WERI-Rb-1 (cell line): ENCODE data around the gene ST6GALNAC3.

Experiments used
- DNase-seq: peaks from one replicate; pipeline ENCODE4 v3.0.0-alpha.2; 2020
- H3K27ac ChIP-seq: fragments of 250-450 bp; sonication (Bioruptor Pico); 2 replicates; pipeline ENCODE4 v1.5.1; 2020; ENCODE audit warnings: mild to moderate bottlenecking, moderate library complexity
- H3K27me3 ChIP-seq: fragments of 250-450 bp; sonication (Bioruptor Pico); 2 replicates; pipeline ENCODE4 v1.5.1; 2021; ENCODE audit warnings: mild to moderate bottlenecking, low read depth, moderate library complexity; ENCODE audit not compliant: insufficient read depth, severe bottlenecking
- H3K36me3 ChIP-seq: fragments of 250-450 bp; sonication (Bioruptor Pico); 2 replicates; pipeline ENCODE4 v1.5.1; 2020; ENCODE audit warnings: mild to moderate bottlenecking, moderate library complexity
- H3K4me3 ChIP-seq: 2 replicates; pipeline ENCODE4 v1.5.1; 2011; ENCODE audit warnings: low read depth, mild to moderate bottlenecking, control low read depth, low read length
- H3K9me3 ChIP-seq: fragments of 250-450 bp; sonication (Bioruptor Pico); 2 replicates; pipeline ENCODE4 v1.5.1; 2021; ENCODE audit warnings: mild to moderate bottlenecking, moderate library complexity; ENCODE audit not compliant: severe bottlenecking
- TF ChIP-seq, protein P1 (sequence below): IDR thresholded peaks from 2 replicates; pipeline ENCODE4 v1.5.1; 2011; ENCODE audit warnings: low read depth, mild to moderate bottlenecking, control low read depth, inconsistent platforms, low read length

Gene ST6GALNAC3

DNA sequence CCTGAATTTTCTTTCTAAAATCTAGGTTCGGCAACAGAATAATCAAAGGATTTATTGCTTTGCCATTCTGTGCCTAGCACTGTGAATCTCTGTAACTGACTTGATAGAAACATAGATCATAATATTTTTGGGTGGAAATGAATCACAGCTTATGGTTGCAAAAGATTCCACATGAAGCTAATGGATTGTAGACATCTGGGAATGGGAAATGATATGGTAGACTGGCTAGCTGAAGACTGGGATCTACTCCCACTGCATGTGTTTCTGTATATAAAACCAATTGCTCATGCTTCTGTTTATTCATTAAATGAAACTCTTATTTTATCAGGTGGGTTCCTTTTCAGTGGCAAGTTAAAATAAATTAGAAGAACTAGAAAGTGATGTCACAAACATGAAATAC is 395.6 kb downstream of the ST6GALNAC3 start:
- Histone ChIP-seq H3K36me3 (no peaks in the 10 kb centered on the region), H3K9me3 (no peaks in the 10 kb centered on the region), H3K4me3 (no peak overlapping the region), H3K27me3 (no peaks in the 10 kb centered on the region), H3K27ac (no peak overlapping the region)
- no peak for DNase-seq
- TF ChIP-seq, protein P1, sequence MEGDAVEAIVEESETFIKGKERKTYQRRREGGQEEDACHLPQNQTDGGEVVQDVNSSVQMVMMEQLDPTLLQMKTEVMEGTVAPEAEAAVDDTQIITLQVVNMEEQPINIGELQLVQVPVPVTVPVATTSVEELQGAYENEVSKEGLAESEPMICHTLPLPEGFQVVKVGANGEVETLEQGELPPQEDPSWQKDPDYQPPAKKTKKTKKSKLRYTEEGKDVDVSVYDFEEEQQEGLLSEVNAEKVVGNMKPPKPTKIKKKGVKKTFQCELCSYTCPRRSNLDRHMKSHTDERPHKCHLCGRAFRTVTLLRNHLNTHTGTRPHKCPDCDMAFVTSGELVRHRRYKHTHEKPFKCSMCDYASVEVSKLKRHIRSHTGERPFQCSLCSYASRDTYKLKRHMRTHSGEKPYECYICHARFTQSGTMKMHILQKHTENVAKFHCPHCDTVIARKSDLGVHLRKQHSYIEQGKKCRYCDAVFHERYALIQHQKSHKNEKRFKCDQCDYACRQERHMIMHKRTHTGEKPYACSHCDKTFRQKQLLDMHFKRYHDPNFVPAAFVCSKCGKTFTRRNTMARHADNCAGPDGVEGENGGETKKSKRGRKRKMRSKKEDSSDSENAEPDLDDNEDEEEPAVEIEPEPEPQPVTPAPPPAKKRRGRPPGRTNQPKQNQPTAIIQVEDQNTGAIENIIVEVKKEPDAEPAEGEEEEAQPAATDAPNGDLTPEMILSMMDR = no peak

- DNase-seq = no peak
- H3K4me3 ChIP-seq = no peak overlapping the region
Observed at GRCh38 chr1:76471536-76471935, 397.0 kb downstream of the ST6GALNAC3 start.

GRCh38 chr1:76473591-76473990 is 399.0 kb downstream of the ST6GALNAC3 start:
- no peak for DNase-seq
- Histone ChIP-seq H3K36me3 (no peaks in the 10 kb centered on the region), H3K9me3 (no peaks in the 10 kb centered on the region), H3K27ac (no peak overlapping the region), H3K27me3 (no peaks in the 10 kb centered on the region), H3K4me3 (no peak overlapping the region)
- TF ChIP-seq, protein P1 = no peak

More at GRCh38 chr1:76471536-76471935, 397.0 kb downstream of the ST6GALNAC3 start:
- no peak overlapping the region for H3K27ac ChIP-seq
- TF ChIP-seq, protein P1 = no peak
- H3K36me3 ChIP-seq = no peaks in the 10 kb centered on the region
- H3K9me3 ChIP-seq = no peaks in the 10 kb centered on the region
- H3K27me3 ChIP-seq = no peaks in the 10 kb centered on the region

DNA sequence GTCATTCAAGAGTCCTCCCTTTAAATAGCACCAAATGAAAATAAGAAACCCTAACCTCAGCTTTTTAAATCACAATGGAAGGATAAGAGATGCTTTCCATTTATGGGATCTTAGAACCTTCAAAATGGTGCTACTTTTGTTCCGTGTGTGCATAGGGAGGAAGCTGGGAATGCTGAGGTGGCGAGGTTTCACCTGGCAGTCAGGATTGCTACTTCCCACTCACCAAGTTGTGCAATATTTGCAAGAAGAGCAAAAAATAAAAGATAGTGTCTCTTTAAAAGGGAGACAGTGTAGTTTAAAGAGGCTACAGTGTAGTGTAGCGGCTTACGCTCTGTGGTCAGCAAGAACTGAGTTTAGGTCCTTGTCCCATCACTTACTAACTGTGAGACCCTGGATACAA is 400.4 kb downstream of the ST6GALNAC3 start:
- no peak for DNase-seq
- Histone ChIP-seq H3K9me3 (no peaks in the 10 kb centered on the region), H3K27ac (no peak overlapping the region), H3K36me3 (no peaks in the 10 kb centered on the region), H3K4me3 (no peak overlapping the region), H3K27me3 (no peaks in the 10 kb centered on the region)
- TF ChIP-seq, protein P1 = no peak

- no peaks in the 10 kb centered on the region for H3K36me3 ChIP-seq
- H3K4me3 ChIP-seq = no peak overlapping the region
- H3K27me3 ChIP-seq = no peaks in the 10 kb centered on the region
- no peak for DNase-seq
- no peak overlapping the region for H3K27ac ChIP-seq
- H3K9me3 ChIP-seq = no peaks in the 10 kb centered on the region
- TF ChIP-seq, protein P1 = no peak
Observed at GRCh38 chr1:76477156-76477555, 402.6 kb downstream of the ST6GALNAC3 start.

GRCh38 chr1:76480827-76481226 is 406.3 kb downstream of the ST6GALNAC3 start:
- H3K27me3 ChIP-seq = no peaks in the 10 kb centered on the region
- H3K4me3 ChIP-seq = no peak overlapping the region
- TF ChIP-seq, protein P1 = no peak
- H3K9me3 ChIP-seq = no peaks in the 10 kb centered on the region
- no peak for DNase-seq
- no peaks in the 10 kb centered on the region for H3K36me3 ChIP-seq
- H3K27ac ChIP-seq = no peak overlapping the region
